Erythroblast (primary cell): ENCODE results near the gene FAM200A.

Experiments used
- GATA1 ChIP-seq: IDR thresholded peaks from 2 replicates; pipeline ENCODE4 v1.6.1; 2011; ENCODE audit warnings: low read depth, mild to moderate bottlenecking, control low read depth, low read length, moderate library complexity
- POLR2A ChIP-seq: IDR thresholded peaks from 2 replicates; pipeline ENCODE4 v1.6.1; 2011; ENCODE audit warnings: mild to moderate bottlenecking, low read length

DNA sequence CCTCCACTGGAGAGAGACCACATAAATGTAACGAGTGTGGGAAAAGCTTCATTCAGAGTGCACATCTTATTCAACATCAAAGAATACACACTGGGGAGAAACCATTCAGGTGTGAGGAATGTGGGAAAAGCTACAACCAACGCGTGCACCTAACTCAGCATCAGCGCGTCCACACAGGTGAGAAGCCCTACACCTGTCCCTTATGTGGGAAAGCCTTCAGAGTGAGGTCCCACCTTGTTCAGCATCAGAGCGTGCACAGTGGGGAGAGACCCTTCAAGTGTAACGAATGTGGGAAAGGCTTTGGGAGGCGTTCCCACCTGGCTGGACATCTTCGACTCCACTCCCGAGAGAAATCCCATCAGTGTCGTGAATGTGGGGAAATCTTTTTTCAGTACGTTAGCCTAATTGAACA is 20.6 kb downstream of the FAM200A start:
- no peak for TF ChIP-seq POLR2A
- TF ChIP-seq GATA1, result no peak
